Stomach smooth muscle (tissue), 2 donors: ENCODE measurements around the gene GOLGA8S.
"Not testable (repeated sequence)": the region's sequence is repeated elsewhere in the genome, so short reads cannot be mapped to it uniquely, and the experiment has no call there.

Source experiments
- H3K27ac ChIP-seq: one replicate; pipeline ENCODE4 v1.7.0; 2013; ENCODE audit warnings: mild to moderate bottlenecking, low read length, inconsistent platforms
- H3K27me3 ChIP-seq, 2 donors: one replicate each; pipeline ENCODE4 v1.7.0; 2013; ENCODE audit warnings: low read length in 2 of 2; ENCODE audit not compliant: insufficient read depth in 2 of 2, control insufficient read depth in 1 of 2
- H3K36me3 ChIP-seq, 2 donors: one replicate each; pipeline ENCODE4 v1.7.0; 2013; ENCODE audit warnings: low read length in 2 of 2; ENCODE audit not compliant: control insufficient read depth in 2 of 2, insufficient read depth in 2 of 2
- H3K4me1 ChIP-seq: one replicate; pipeline ENCODE4 v1.7.0; 2013; ENCODE audit warnings: low read length; ENCODE audit not compliant: control insufficient read depth, insufficient read depth
- H3K4me3 ChIP-seq, 2 donors: one replicate each; pipeline ENCODE4 v1.7.0; 2013; ENCODE audit warnings: low read length in 2 of 2
- H3K9ac ChIP-seq, 2 donors: one replicate each; pipeline ENCODE4 v1.7.0; 2013; ENCODE audit warnings: low read length in 2 of 2, mild to moderate bottlenecking in 1 of 2
- H3K9me3 ChIP-seq, 2 donors: one replicate each; pipeline ENCODE4 v1.7.0; 2013; ENCODE audit warnings: low read length in 2 of 2; ENCODE audit not compliant: control insufficient read depth in 2 of 2
- donor health status: healthy.
- donor health status: Pancreatic carcinoma.

The GOLGA8S gene

GRCh38 chr15:23398357-23398756 is 43.8 kb downstream of the GOLGA8S start:
- H3K4me3 ChIP-seq, H3K4me1 ChIP-seq, H3K9ac ChIP-seq, H3K36me3 ChIP-seq, H3K9me3 ChIP-seq, H3K27me3 ChIP-seq, H3K27ac ChIP-seq: not testable (repeated sequence)

- not testable (repeated sequence) for H3K27me3 ChIP-seq, H3K9me3 ChIP-seq, H3K4me1 ChIP-seq, H3K27ac ChIP-seq, H3K4me3 ChIP-seq, H3K9ac ChIP-seq, H3K36me3 ChIP-seq
These were observed 44.7 kb downstream of the GOLGA8S start for GRCh38 chr15:23399207-23399606.

DNA sequence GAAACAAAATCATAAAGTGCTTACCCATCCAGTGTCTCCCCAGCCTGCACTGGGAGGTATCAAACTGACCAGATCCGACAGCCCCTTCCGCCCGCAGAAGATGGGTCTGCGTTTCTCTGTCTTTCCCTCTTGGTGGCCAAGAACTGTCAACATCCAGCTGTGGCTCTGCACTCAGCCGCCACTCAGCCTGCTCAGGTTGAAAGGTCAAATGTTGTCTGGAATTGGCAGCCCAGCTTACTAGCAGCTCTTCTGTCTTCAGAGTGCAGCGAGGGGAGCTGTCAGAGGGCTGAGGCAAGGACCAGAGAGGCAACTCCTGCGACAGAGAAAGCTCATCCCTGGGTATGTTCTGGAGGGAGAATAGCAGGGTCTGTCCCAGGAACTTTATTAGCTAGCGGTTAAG is 47.1 kb downstream of the GOLGA8S start:
- no peak overlapping the region for H3K9ac ChIP-seq
- H3K27me3 ChIP-seq: no peaks in the 10 kb centered on the region
- no peaks in the 10 kb centered on the region for H3K36me3 ChIP-seq
- no peak overlapping the region for H3K27ac ChIP-seq
- no peak overlapping the region for H3K4me3 ChIP-seq
- no peaks in the 10 kb centered on the region for H3K4me1 ChIP-seq
- peaks cover 0 to 8% of the 10 kb centered on the region in 2 donors for H3K9me3 ChIP-seq

- peaks cover 0 to 8% of the 10 kb centered on the region in 2 donors for H3K9me3 ChIP-seq
- no peak overlapping the region for H3K27ac ChIP-seq
- no peak overlapping the region for H3K4me3 ChIP-seq
- H3K9ac ChIP-seq: no peak overlapping the region
- H3K4me1 ChIP-seq: no peaks in the 10 kb centered on the region
- H3K27me3 ChIP-seq: no peaks in the 10 kb centered on the region
- no peaks in the 10 kb centered on the region for H3K36me3 ChIP-seq
These were observed 47.6 kb downstream of the GOLGA8S start for GRCh38 chr15:23402140-23402539.

- Histone ChIP-seq H3K4me1 (no peaks in the 10 kb centered on the region), H3K9ac (no peak overlapping the region), H3K36me3 (no peaks in the 10 kb centered on the region), H3K9me3 (peaks cover 0 to 8% of the 10 kb centered on the region in 2 donors), H3K4me3 (no peak overlapping the region), H3K27me3 (no peaks in the 10 kb centered on the region), H3K27ac (no peak overlapping the region)
These were observed 48.0 kb downstream of the GOLGA8S start for GRCh38 chr15:23402544-23402943.

DNA sequence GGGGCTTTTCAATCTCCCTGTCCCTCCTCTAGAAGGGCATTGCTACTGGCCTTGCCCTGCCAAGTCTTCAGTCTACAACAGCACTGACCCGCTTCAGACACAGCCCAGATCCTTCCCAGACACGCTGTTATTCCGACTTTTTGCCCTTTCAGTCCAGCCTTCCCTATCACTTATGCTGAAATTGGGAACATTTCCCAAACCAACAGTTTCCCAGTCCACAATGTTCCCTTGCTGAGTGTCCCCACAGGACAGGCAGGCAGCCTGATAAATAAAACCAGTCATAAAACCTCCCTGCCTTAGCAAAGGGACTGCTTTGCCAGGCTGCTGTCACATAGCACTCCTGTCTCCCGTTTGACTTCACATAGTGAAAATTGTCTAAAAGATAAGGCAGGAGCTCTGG is 49.0 kb downstream of the GOLGA8S start:
- H3K4me3 ChIP-seq: no peak overlapping the region
- H3K27me3 ChIP-seq: no peaks in the 10 kb centered on the region
- H3K9ac ChIP-seq: no peak overlapping the region
- H3K27ac ChIP-seq: no peak overlapping the region
- no peaks in the 10 kb centered on the region for H3K4me1 ChIP-seq
- H3K36me3 ChIP-seq: no peaks in the 10 kb centered on the region
- H3K9me3 ChIP-seq: peaks cover 0 to 8% of the 10 kb centered on the region in 2 donors

DNA sequence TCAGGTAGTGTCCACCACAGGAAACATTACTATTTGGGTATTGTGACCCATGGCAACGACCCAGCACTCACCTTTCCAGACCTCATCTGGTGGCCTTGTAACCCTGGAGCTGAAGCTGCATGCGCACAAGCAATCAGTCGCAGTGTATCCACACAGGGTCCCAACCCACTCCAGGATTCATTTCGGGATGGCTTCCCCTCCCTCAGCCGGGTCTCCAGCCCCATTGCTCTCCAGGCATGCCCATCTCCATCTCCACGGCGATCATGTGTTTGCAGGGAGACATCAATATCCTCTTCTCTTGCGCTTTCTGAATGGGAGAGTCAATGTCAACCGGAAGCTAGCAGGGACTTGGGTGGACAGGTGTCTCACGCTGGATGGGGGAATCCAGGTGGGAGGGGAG is 57.3 kb downstream of the GOLGA8S start:
- no peak overlapping the region for H3K9ac ChIP-seq
- H3K4me3 ChIP-seq: no peak overlapping the region
- no peaks in the 10 kb centered on the region for H3K4me1 ChIP-seq
- no peak overlapping the region for H3K27ac ChIP-seq
- H3K36me3 ChIP-seq: no peaks in the 10 kb centered on the region
- H3K27me3 ChIP-seq: no peaks in the 10 kb centered on the region
- H3K9me3 ChIP-seq: no peaks in the 10 kb centered on the region

GRCh38 chr15:23412881-23413600 is 58.5 kb downstream of the GOLGA8S start:
- not testable (repeated sequence) for H3K4me1 ChIP-seq, H3K27me3 ChIP-seq, H3K4me3 ChIP-seq, H3K27ac ChIP-seq, H3K9ac ChIP-seq, H3K9me3 ChIP-seq, H3K36me3 ChIP-seq
